ENCODE results near the gene CRAT. TPM values are rescaled to one million over a fixed set of nuclear protein-coding genes. Genes with fewer than 3 reads are reported as not detected.

Gene CRAT
- total RNA-seq, 1 experiment from 2014 or later, result 38.8 TPM

DNA sequence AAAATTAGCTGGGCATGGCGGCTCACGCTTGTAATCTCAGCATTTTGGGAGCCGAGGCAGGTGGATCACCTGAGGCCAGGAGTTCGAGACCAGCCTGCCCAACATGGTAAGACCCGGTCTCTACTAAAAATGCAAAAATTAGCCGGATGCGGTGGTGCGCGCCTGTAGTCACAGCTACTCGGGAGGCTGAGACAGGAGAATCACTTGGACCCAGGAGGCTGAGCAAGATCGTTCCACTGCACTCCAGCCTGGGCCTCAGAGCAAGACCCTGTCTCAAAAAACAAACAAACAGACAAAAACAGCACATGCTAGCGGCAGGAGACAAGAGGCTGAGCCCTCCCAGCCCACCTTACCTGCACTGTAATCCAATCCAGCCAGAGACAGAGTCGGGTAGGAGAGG is 30.8 kb downstream of the CRAT start:
- no TSS peak for BruUV-seq (replicated peaks)
- TF ChIP-seq SIN3A (IDR thresholded peaks at IDR 0.05; ENCODE audit: borderline replicate concordance, insufficient read depth, low read depth, low read length), result no peak
- ATAC-seq, result no peak
- no peaks in the 10 kb centered on the region for H3K27me3 ChIP-seq (ENCODE audit: control insufficient read depth, insufficient read depth, low read length)
- no peaks in the 10 kb centered on the region for H3K9me3 ChIP-seq (ENCODE audit: control insufficient read depth, insufficient read depth, low read depth, low read length)
- intact Hi-C loops (cut with micrococcal nuclease; ENCODE audit: unreplicated experiment) (no loop called here), in situ Hi-C loops (cut with HindIII; ENCODE audit: low pct_unique_long_range_greater_than_20kb, low sequenced_read_pairs) (no loop called here)
- 0 out of 2 replicates have a peak, but pooled peaks cover 2% of the 10 kb centered on the region for H3K36me3 ChIP-seq (ENCODE audit: control insufficient read depth, insufficient read depth, low read length)
- H3K27ac ChIP-seq (ENCODE audit: low read length), result peak overlapping the region; percentile 70; the same call in 1 of the 2 replicates
- DNase-seq (ENCODE audit: low read depth, low spot score), result no peak
- peak overlapping the region; percentile 75 to 86 for H3K4me3 ChIP-seq (ENCODE audit: low read depth in 2 of 2, low read length in 2 of 2)
- peaks cover 8% of the 10 kb centered on the region; the same call in 1 of the 2 replicates for H3K4me1 ChIP-seq (ENCODE audit: control insufficient read depth, insufficient read depth, low read length)
- CTCF ChIA-PET, result no interaction called here
- POLR2A ChIA-PET, result no interaction called here

- no TSS peak for BruUV-seq (replicated peaks)
Measured at GRCh38 chr9:129078691-129079503, 31.7 kb downstream of the CRAT start.

More at GRCh38 chr9:129078691-129079503, 31.7 kb downstream of the CRAT start:
- Histone ChIP-seq H3K9me3 (ENCODE audit: control insufficient read depth, insufficient read depth, low read depth, low read length) (no peaks in the 10 kb centered on the region), H3K36me3 (ENCODE audit: control insufficient read depth, insufficient read depth, low read length) (0 out of 2 replicates have a peak, but pooled peaks cover 2% of the 10 kb centered on the region), H3K27me3 (ENCODE audit: control insufficient read depth, insufficient read depth, low read length) (no peaks in the 10 kb centered on the region), H3K4me3 (ENCODE audit: low read depth in 2 of 2, low read length in 2 of 2) (no peak overlapping the region), H3K4me1 (ENCODE audit: control insufficient read depth, insufficient read depth, low read length) (peaks cover 8% of the 10 kb centered on the region; the same call in 1 of the 2 replicates), H3K27ac (ENCODE audit: low read length) (no peak overlapping the region)
- DNase-seq (ENCODE audit: low read depth, low spot score), result no peak
- in situ Hi-C loops (cut with HindIII; ENCODE audit: low pct_unique_long_range_greater_than_20kb, low sequenced_read_pairs) (no loop called here), intact Hi-C loops (cut with micrococcal nuclease; ENCODE audit: unreplicated experiment) (no loop called here)
- ATAC-seq, result no peak
- CTCF ChIA-PET, result no interaction called here
- POLR2A ChIA-PET, result no interaction called here
- TF ChIP-seq CTCF (IDR thresholded peaks at IDR 0.05), result no peak
- no peak for TF ChIP-seq SIN3A (IDR thresholded peaks at IDR 0.05; ENCODE audit: borderline replicate concordance, insufficient read depth, low read depth, low read length)
- no peak for TF ChIP-seq TCF7L2 (IDR thresholded peaks at IDR 0.05; ENCODE audit: low read depth, low read length)
- TF ChIP-seq POLR2AphosphoS5 (IDR thresholded peaks at IDR 0.05; ENCODE audit: low read depth, low read length), result no peak
- no peak for TF ChIP-seq REST (IDR thresholded peaks at IDR 0.05; ENCODE audit: insufficient read depth in 1 of 2, low read depth in 2 of 2, low read length in 1 of 2)
